Cerebellar nuclear complex (tissue), 1 donor: ENCODE results near the gene AKR1C4.

ENCODE experiments used
- DNase-seq, 2 experiments: peaks; one replicate each; lab custom pipeline; 2025; lab: John Stamatoyannopoulos, UW

Gene AKR1C4

GRCh38 chr10:5266804-5267203 lies 70.2 kb downstream of the AKR1C4 start:
- DNase-seq = no peak

DNA sequence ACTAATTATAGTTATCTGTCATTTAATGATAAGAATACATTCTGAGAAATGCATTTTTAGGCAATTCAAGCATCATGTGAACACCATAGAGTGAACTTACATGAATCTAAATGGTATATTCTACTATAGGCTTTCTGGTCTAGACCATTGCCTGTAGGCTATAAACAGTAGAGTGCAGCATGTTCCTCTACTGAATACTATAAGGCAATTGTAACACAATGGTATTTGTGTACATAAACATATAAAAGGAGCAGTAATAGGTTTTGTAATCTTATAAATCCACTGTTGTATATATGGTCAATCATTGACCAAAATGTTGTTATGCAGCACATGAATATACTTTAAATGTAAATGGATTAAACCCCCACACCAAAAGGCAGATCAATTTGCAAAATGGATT lies 71.6 kb downstream of the AKR1C4 start:
- DNase-seq = no peak
